HepG2 (cell line): ENCODE data around the gene PLOD3. TPM values are rescaled to one million over a fixed set of nuclear protein-coding genes. Genes with fewer than 3 reads are reported as not detected.

Experiments used
- ATF7 ChIP-seq, 2 experiments: fragments of 450-650 bp in 1 of 2; sonication (generic) in 1 of 2; formaldehyde crosslinking in 1 of 2; IDR thresholded peaks; 2 replicates each; pipeline versions ENCODE4 v1.4.0 to v1.6.1; 2016 to 2020; ENCODE audit warnings: antibody characterized with exemption in 1 of 2, mild to moderate bottlenecking in 1 of 2, missing genetic modification reagents in 1 of 2
- ATM ChIP-seq: fragments of 450-650 bp; IDR thresholded peaks from 2 replicates; pipeline ENCODE4 v1.7.1; 2017; ENCODE audit warnings: mild to moderate bottlenecking, borderline replicate concordance
- CEBPZ ChIP-seq: IDR thresholded peaks from 2 replicates; pipeline ENCODE4 v1.6.1; 2012; ENCODE audit warnings: low read length, improper control_type of control experiment
- CHD4 ChIP-seq: fragments of 200-600 bp; sonication (generic); IDR thresholded peaks from 2 replicates; pipeline ENCODE4 v1.7.0; 2017; ENCODE audit warnings: mild to moderate bottlenecking, low read length, borderline replicate concordance
- CREM ChIP-seq, 2 experiments: sonication (generic) in 1 of 2; formaldehyde crosslinking in 1 of 2; IDR thresholded peaks; 2 replicates each; pipeline versions ENCODE4 v1.4.0 to v1.6.1; 2016 to 2020; ENCODE audit warnings: antibody characterized with exemption in 1 of 2, mild to moderate bottlenecking in 1 of 2, missing genetic modification reagents in 1 of 2
- FUBP1 ChIP-seq: sonication (generic); formaldehyde crosslinking; IDR thresholded peaks from 2 replicates; pipeline ENCODE4 v1.5.1; 2020; ENCODE audit warnings: missing genetic modification reagents, mild to moderate bottlenecking, borderline replicate concordance
- GPN1 ChIP-seq: sonication (generic); formaldehyde crosslinking; IDR thresholded peaks from 2 replicates; pipeline ENCODE4 v1.5.1; 2020; ENCODE audit warnings: missing genetic modification reagents, borderline replicate concordance
- LCORL ChIP-seq, 2 experiments: fragments of 450-650 bp in 1 of 2; sonication (generic) in 1 of 2; formaldehyde crosslinking in 1 of 2; IDR thresholded peaks; 2 replicates each; pipeline versions ENCODE4 v1.5.0 to v1.6.1; 2017 to 2020; ENCODE audit warnings: antibody characterized with exemption in 1 of 2, missing genetic modification reagents in 1 of 2
- MEF2D ChIP-seq: sonication (generic); formaldehyde crosslinking; IDR thresholded peaks from 2 replicates; pipeline ENCODE4 v1.5.1; 2020; ENCODE audit warnings: mild to moderate bottlenecking, missing genetic modification reagents
- MNT ChIP-seq: fragments of 450-650 bp; IDR thresholded peaks from 2 replicates; pipeline ENCODE4 v1.6.1; 2016
- RBM22 ChIP-seq: fragments of 200-400 bp; formaldehyde crosslinking; optimal IDR thresholded peaks from 2 replicates; pipeline ENCODE3; 2017; ENCODE audit warnings: mild to moderate bottlenecking, low read length, moderate library complexity
- REL ChIP-seq: sonication (generic); formaldehyde crosslinking; conservative IDR thresholded peaks from 2 replicates; pipeline ENCODE4 v1.8.0; 2022; ENCODE audit warnings: mild to moderate bottlenecking, missing genetic modification reagents, moderate library complexity
- RFX3 ChIP-seq: IDR thresholded peaks from 2 replicates; pipeline ENCODE4 v1.6.1; 2016; ENCODE audit warnings: missing biosample characterization, missing genetic modification reagents
- XRCC5 ChIP-seq: fragments of 200-400 bp; formaldehyde crosslinking; optimal IDR thresholded peaks from 2 replicates; pipeline ENCODE3; 2017; ENCODE audit warnings: mild to moderate bottlenecking, low read length
- ZNF253 ChIP-seq: sonication (generic); formaldehyde crosslinking; IDR thresholded peaks from 2 replicates; pipeline ENCODE4 v1.8.0; 2022; ENCODE audit warnings: mild to moderate bottlenecking, missing genetic modification reagents, borderline replicate concordance
- ZNF354B ChIP-seq: sonication (generic); formaldehyde crosslinking; IDR thresholded peaks from 2 replicates; pipeline ENCODE4 v1.8.0; 2022; ENCODE audit warnings: mild to moderate bottlenecking, missing genetic modification reagents
- polyA plus RNA-seq, 8 experiments: library from polyadenylated mRNA; depleted of rRNA in 3 of 8; stranded (reverse) in 7 of 8; unstranded in 1 of 8; fragments of >200 nt; fragmentation: Illumina TruSeq in 4 of 8; extraction: Trizol in 4 of 8; gene quantifications; 2 replicates each; pipeline versions ENCODE4 v1.2.1 to v1.2.3, GENCODE V29; 2011 to 2016; ENCODE audit warnings: low read depth in 4 of 8, missing spikeins in 1 of 8, mixed read lengths in 1 of 8; ENCODE audit not compliant: insufficient read depth in 1 of 8
- total RNA-seq, 5 experiments: library from RNA; depleted of rRNA; stranded (reverse); fragments of >200 nt; fragmentation: Illumina TruSeq; extraction: Trizol; gene quantifications; 2 replicates each; pipeline ENCODE4 v1.2.3, GENCODE V29; 2016; ENCODE audit warnings: low read depth in 1 of 5
- TF ChIP-seq, protein P1 (sequence below): sonication (generic); formaldehyde crosslinking; IDR thresholded peaks from 2 replicates; pipeline ENCODE4 v1.8.0; 2022; ENCODE audit warnings: missing genetic modification reagents, mild to moderate bottlenecking, inconsistent platforms, borderline replicate concordance
- TF ChIP-seq, protein P2 (sequence below): sonication (generic); formaldehyde crosslinking; IDR thresholded peaks from 2 replicates; pipeline ENCODE4 v1.5.0; 2020; ENCODE audit warnings: missing genetic modification reagents

PLOD3 gene
- total and polyA plus RNA-seq, 2 of the 13 experiments (the other 11 are each of a cell fraction or from before 2014, with no cell fraction given), result 65.8 to 67.4 TPM

DNA sequence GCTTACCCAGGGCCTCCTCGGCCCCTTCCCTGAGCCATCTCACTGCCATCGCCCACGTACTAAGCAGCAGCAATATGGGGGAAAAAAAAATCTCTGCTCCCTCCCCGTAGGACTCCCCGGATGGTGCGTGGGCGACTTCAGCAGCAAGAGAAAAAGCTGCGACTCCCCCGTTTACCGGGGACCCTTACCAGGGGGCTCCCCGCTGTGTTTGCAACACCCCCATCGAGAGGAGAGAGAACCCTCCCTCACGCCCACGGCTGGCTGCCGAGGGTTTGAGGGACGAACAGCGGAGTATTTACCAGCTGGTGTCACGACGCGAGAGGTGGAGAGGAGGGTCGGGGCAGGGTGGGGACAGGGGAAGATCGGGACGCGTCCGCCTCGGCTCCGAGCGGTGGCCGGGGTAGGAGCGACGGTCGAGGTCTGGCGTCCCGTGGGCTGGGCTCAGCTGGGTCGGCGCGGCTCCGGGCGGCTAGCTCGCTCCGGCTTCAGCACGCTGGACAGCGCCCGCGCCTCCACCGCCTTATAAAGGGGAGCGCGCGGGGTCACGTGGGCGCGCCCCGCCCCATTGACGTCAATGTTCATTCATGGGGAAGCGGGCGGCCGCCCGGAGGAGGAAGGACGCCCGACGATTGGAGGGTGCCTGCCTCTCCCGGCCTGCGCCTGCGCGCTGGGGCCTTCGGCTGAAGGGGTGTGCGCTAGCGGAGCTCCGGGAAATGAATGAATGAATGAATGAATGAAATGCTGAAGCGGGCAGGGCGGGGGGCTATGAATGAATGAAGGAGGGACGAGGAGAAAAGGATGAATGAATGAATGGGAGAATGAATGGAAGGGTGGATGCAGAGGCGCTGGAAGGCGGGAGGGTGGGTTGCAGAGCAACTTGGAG is 52.1 kb downstream of the PLOD3 start, which contains the start of gene VGF (continued):
- TF ChIP-seq, protein P1, sequence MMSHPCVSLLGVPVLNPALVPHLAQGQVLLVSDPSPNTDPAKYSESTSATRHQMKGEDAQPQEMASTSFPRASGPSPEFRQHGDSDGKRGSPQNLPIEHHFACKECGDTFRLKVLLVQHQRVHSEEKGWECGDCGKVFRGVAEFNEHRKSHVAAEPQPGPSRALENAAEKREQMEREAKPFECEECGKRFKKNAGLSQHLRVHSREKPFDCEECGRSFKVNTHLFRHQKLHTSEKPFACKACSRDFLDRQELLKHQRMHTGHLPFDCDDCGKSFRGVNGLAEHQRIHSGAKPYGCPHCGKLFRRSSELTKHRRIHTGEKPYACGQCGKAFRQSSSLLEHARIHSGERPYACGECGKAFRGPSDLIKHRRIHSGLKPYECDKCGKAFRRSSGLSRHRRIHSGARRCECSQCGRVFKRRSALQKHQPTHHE (CRISPR knock-in tag), result peak; percentile 99
- TF ChIP-seq CEBPZ (no peak), REL (CRISPR knock-in tag) (peak; percentile 98; the same call in 1 of the 2 replicates), ZNF354B (CRISPR knock-in tag) (peak; percentile 95), FUBP1 (CRISPR knock-in tag) (0 out of 2 replicates have a peak, but pooled peaks have one; percentile 95), ATF7 (IDR thresholded peaks at IDR 0.05) (peak; percentile 44; the same call in 1 of the 2 replicates), ATF7 (CRISPR knock-in tag; IDR thresholded peaks at IDR 0.05) (peak; percentile 78; the same call in 1 of the 2 replicates), MEF2D (CRISPR knock-in tag) (peak; percentile 95), MNT (peak; percentile 72), ATM (no peak), CHD4 (no peak), LCORL (IDR thresholded peaks at IDR 0.05) (no peak), LCORL (CRISPR knock-in tag; IDR thresholded peaks at IDR 0.05) (peak; percentile 74; the same call in 1 of the 2 replicates), XRCC5 (peak; percentile 77), CREM (IDR thresholded peaks at IDR 0.05) (peak; percentile 56), CREM (CRISPR knock-in tag; IDR thresholded peaks at IDR 0.05) (no peak), GPN1 (CRISPR knock-in tag) (peak; percentile 98), RFX3 (peak; percentile 53; the same call in 1 of the 2 replicates), RBM22 (no peak), ZNF253 (peak; percentile 90; the same call in 1 of the 2 replicates)
- TF ChIP-seq, protein P2, sequence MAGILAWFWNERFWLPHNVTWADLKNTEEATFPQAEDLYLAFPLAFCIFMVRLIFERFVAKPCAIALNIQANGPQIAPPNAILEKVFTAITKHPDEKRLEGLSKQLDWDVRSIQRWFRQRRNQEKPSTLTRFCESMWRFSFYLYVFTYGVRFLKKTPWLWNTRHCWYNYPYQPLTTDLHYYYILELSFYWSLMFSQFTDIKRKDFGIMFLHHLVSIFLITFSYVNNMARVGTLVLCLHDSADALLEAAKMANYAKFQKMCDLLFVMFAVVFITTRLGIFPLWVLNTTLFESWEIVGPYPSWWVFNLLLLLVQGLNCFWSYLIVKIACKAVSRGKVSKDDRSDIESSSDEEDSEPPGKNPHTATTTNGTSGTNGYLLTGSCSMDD (CRISPR knock-in tag), result peak; percentile 92
